Natural killer cell treated with Interleukin-12 subunit alpha and Interleukin-12 subunit beta and Interleukin-15 and Interleukin-18, amount 100 ng/mL, for 72 hours (primary cell): ENCODE data around the gene CACNA1D. TPM values are rescaled to one million over a fixed set of nuclear protein-coding genes. Genes with fewer than 3 reads are reported as not detected.

Source experiments
- ATAC-seq, 2 donors: fragments of 150-1000 bp; cut with Tn5 transposase in 1 of 2; sonication (Bioruptor Pico), chemical (Tn5 transposase) in 1 of 2; 2 replicates each; pipeline ENCODE4 v1.10.0; 2021
- DNase-seq: peaks from one replicate; pipeline ENCODE4 v3.0.0; 2022; ENCODE audit warnings: low spot score
- H3K27ac Mint-ChIP-seq, 2 donors: 1 replicate in 1 of 2; 2 replicates in 1 of 2; pipeline ENCODE4 v1.8.0; 2022; ENCODE audit warnings: mixed read lengths in 2 of 2, mild to moderate bottlenecking in 1 of 2, moderate library complexity in 1 of 2
- H3K27me3 Mint-ChIP-seq, 2 donors: 1 replicate in 1 of 2; 2 replicates in 1 of 2; pipeline ENCODE4 v1.8.0; 2022; ENCODE audit warnings: mixed read lengths in 2 of 2
- H3K36me3 Mint-ChIP-seq: one replicate; pipeline ENCODE4 v1.8.0; 2022; ENCODE audit warnings: mixed read lengths
- H3K4me1 Mint-ChIP-seq, 2 donors: 1 replicate in 1 of 2; 2 replicates in 1 of 2; pipeline ENCODE4 v1.8.0; 2022; ENCODE audit warnings: low read depth in 2 of 2, mixed read lengths in 2 of 2, mild to moderate bottlenecking in 1 of 2
- H3K4me3 Mint-ChIP-seq: one replicate; pipeline ENCODE4 v1.8.0; 2022; ENCODE audit warnings: mixed read lengths
- H3K9me3 Mint-ChIP-seq: 2 replicates; pipeline ENCODE4 v1.8.0; 2022; ENCODE audit warnings: mixed read lengths
- total RNA-seq, 2 donors: library from RNA; stranded (reverse); gene quantifications; one replicate each; pipeline ENCODE4 v1.2.3, GENCODE V29; 2022

Gene CACNA1D
- total RNA-seq, 2 donors from 2014 or later = 0.26 to 1.2 TPM

GRCh38 chr3:53830944-53831343 is 336.5 kb downstream of the CACNA1D start:
- Mint-ChIP-seq H3K4me3 (no peak overlapping the region), H3K9me3 (no peaks in the 10 kb centered on the region), H3K4me1 (no peaks in the 10 kb centered on the region), H3K27me3 (peaks cover 3 to 10% of the 10 kb centered on the region in 2 donors), H3K36me3 (no peaks in the 10 kb centered on the region), H3K27ac (no peak overlapping the region)
- ATAC-seq (no peak), DNase-seq (no peak)

- Mint-ChIP-seq H3K4me1 (peaks cover 0 to 3% of the 10 kb centered on the region in 2 donors), H3K36me3 (no peaks in the 10 kb centered on the region), H3K27me3 (no peaks in the 10 kb centered on the region), H3K27ac (no peak overlapping the region), H3K9me3 (no peaks in the 10 kb centered on the region), H3K4me3 (no peak overlapping the region)
- ATAC-seq (no peak), DNase-seq (no peak)
These were observed 338.7 kb downstream of the CACNA1D start for GRCh38 chr3:53833053-53833645.

- Mint-ChIP-seq H3K4me1 (peaks cover 0 to 3% of the 10 kb centered on the region in 2 donors), H3K36me3 (no peaks in the 10 kb centered on the region), H3K27me3 (no peaks in the 10 kb centered on the region), H3K4me3 (no peak overlapping the region), H3K27ac (no peak overlapping the region), H3K9me3 (no peaks in the 10 kb centered on the region)
- no peak for DNase-seq
- no peak for ATAC-seq
These were observed 339.3 kb downstream of the CACNA1D start for GRCh38 chr3:53833700-53834099.

- no peak for DNase-seq
- H3K27me3 Mint-ChIP-seq = no peaks in the 10 kb centered on the region
- H3K27ac Mint-ChIP-seq = no peak overlapping the region
- H3K4me1 Mint-ChIP-seq = peaks cover 0 to 3% of the 10 kb centered on the region in 2 donors
- no peak overlapping the region for H3K4me3 Mint-ChIP-seq
- H3K36me3 Mint-ChIP-seq = no peaks in the 10 kb centered on the region
- no peaks in the 10 kb centered on the region for H3K9me3 Mint-ChIP-seq
- ATAC-seq = no peak
These were observed 340.2 kb downstream of the CACNA1D start for GRCh38 chr3:53834429-53835095.

- no peaks in the 10 kb centered on the region for H3K27me3 Mint-ChIP-seq
- no peak overlapping the region for H3K4me3 Mint-ChIP-seq
- H3K27ac Mint-ChIP-seq = no peak overlapping the region
- H3K4me1 Mint-ChIP-seq = peaks cover 0 to 3% of the 10 kb centered on the region in 2 donors
- DNase-seq (no peak), ATAC-seq (no peak)
- H3K36me3 Mint-ChIP-seq = no peaks in the 10 kb centered on the region
- H3K9me3 Mint-ChIP-seq = no peaks in the 10 kb centered on the region
These were observed 340.8 kb downstream of the CACNA1D start for GRCh38 chr3:53835257-53835656.

GRCh38 chr3:53836084-53836872 is 341.9 kb downstream of the CACNA1D start:
- Mint-ChIP-seq H3K36me3 (no peaks in the 10 kb centered on the region), H3K27ac (no peak overlapping the region), H3K4me1 (peaks cover 0 to 3% of the 10 kb centered on the region in 2 donors), H3K27me3 (no peaks in the 10 kb centered on the region), H3K4me3 (no peak overlapping the region), H3K9me3 (no peaks in the 10 kb centered on the region)
- ATAC-seq (no peak), DNase-seq (no peak)

- DNase-seq (no peak), ATAC-seq (no peak)
- Mint-ChIP-seq H3K9me3 (no peaks in the 10 kb centered on the region), H3K27ac (no peak overlapping the region), H3K4me3 (no peak overlapping the region), H3K36me3 (no peaks in the 10 kb centered on the region), H3K4me1 (peaks cover 0 to 3% of the 10 kb centered on the region in 2 donors), H3K27me3 (no peaks in the 10 kb centered on the region)
These were observed 342.9 kb downstream of the CACNA1D start for GRCh38 chr3:53837331-53837730.

- peaks cover 17% of the 10 kb centered on the region in 2 donors for H3K27me3 Mint-ChIP-seq
- ATAC-seq (no peak), DNase-seq (no peak)
- H3K4me3 Mint-ChIP-seq = no peak overlapping the region
- no peaks in the 10 kb centered on the region for H3K9me3 Mint-ChIP-seq
- H3K27ac Mint-ChIP-seq = no peak overlapping the region
- H3K36me3 Mint-ChIP-seq = no peaks in the 10 kb centered on the region
- H3K4me1 Mint-ChIP-seq = peaks cover 0 to 3% of the 10 kb centered on the region in 2 donors
These were observed 346.9 kb downstream of the CACNA1D start for GRCh38 chr3:53841296-53841695.

- ATAC-seq = no peak
- H3K9me3 Mint-ChIP-seq = no peaks in the 10 kb centered on the region
- H3K4me3 Mint-ChIP-seq = no peak overlapping the region
- peaks cover 17 to 25% of the 10 kb centered on the region in 2 donors for H3K27me3 Mint-ChIP-seq
- no peak overlapping the region for H3K27ac Mint-ChIP-seq
- peaks cover 0 to under 1% of the 10 kb centered on the region in 2 donors for H3K4me1 Mint-ChIP-seq
- H3K36me3 Mint-ChIP-seq = no peaks in the 10 kb centered on the region
- DNase-seq = no peak
These were observed 348.2 kb downstream of the CACNA1D start for GRCh38 chr3:53842436-53843194.

- Mint-ChIP-seq H3K27me3 (peaks cover 20 to 26% of the 10 kb centered on the region in 2 donors), H3K4me1 (no peaks in the 10 kb centered on the region), H3K27ac (no peak overlapping the region), H3K36me3 (no peaks in the 10 kb centered on the region), H3K4me3 (no peak overlapping the region), H3K9me3 (no peaks in the 10 kb centered on the region)
- DNase-seq (no peak), ATAC-seq (no peak)
These were observed 349.1 kb downstream of the CACNA1D start for GRCh38 chr3:53843195-53844177.

- Mint-ChIP-seq H3K9me3 (no peaks in the 10 kb centered on the region), H3K4me3 (peak overlapping the region; percentile 9), H3K4me1 (no peaks in the 10 kb centered on the region), H3K27me3 (peaks cover 27 to 32% of the 10 kb centered on the region in 2 donors), H3K27ac (no peak overlapping the region), H3K36me3 (no peaks in the 10 kb centered on the region)
- DNase-seq (no peak), ATAC-seq (peak in 1 of 2 donors; percentile 8)
These were observed 350.1 kb downstream of the CACNA1D start for GRCh38 chr3:53844262-53845102.
